IMR-90 (cell line): Measurements from ENCODE around the gene CTCFL. TPM values are rescaled to one million over a fixed set of nuclear protein-coding genes. Genes with fewer than 3 reads are reported as not detected.

ENCODE experiments used
- ATAC-seq: fragments of 200-7000 bp; cut with Tn5 transposase; 2 replicates; pipeline ENCODE4 v1.9.1; 2020; ENCODE audit warnings: low read depth, mild to moderate bottlenecking, moderate library complexity
- Bru-seq: library from RNA; stranded (reverse); fragments of 400-500 nt; gene quantifications from one replicate; lab custom pipeline; 2021; lab: Mats Ljungman, UMichigan
- BruChase-seq, 2 experiments: library from RNA; stranded (reverse); fragments of 400-500 nt; gene quantifications; one replicate each; lab custom pipeline; 2021; lab: Mats Ljungman, UMichigan
- BruUV-seq: library from RNA; stranded (reverse); fragments of 400-500 nt; replicated peaks from 2 replicates; lab custom pipeline; 2021; lab: Mats Ljungman, UMichigan
- CTCF ChIA-PET: fragments of 300-600 bp; formaldehyde crosslinking; extraction: SDS; loops from one replicate; lab custom pipeline; 2021; ENCODE audit warnings: antibody characterized with exemption; lab: Yijun Ruan, JAX
- POLR2A ChIA-PET: fragments of 300-600 bp; sonication (Branson Sonifier 250); formaldehyde crosslinking; loops from one replicate; lab custom pipeline; 2022; ENCODE audit warnings: antibody characterized with exemption; ENCODE audit not compliant: unreplicated experiment; lab: Charles Lee
- DNase-seq: peaks from one replicate; pipeline ENCODE4 v3.0.0; 2013
- H2AFZ ChIP-seq: replicated peaks from 2 replicates; pipeline ENCODE3; 2013; ENCODE audit warnings: low read length, mild to moderate bottlenecking; ENCODE audit not compliant: poor library complexity
- H2AK5ac ChIP-seq: 2 replicates; pipeline ENCODE4 v1.6.1; 2013; ENCODE audit warnings: low read depth, low read length, inconsistent platforms
- H2AK9ac ChIP-seq: replicated peaks from 2 replicates; pipeline ENCODE3; 2013; ENCODE audit warnings: mild to moderate bottlenecking, low read depth, low read length, moderate library complexity; ENCODE audit not compliant: poor library complexity
- H2BK120ac ChIP-seq: 2 replicates; pipeline ENCODE4 v1.6.1; 2013; ENCODE audit warnings: low read depth, low read length, inconsistent platforms
- H2BK15ac ChIP-seq: 3 replicates; pipeline ENCODE4 v1.6.1; 2013; ENCODE audit warnings: low read depth, low read length, inconsistent platforms
- H2BK20ac ChIP-seq: 2 replicates; pipeline ENCODE4 v1.6.1; 2013; ENCODE audit warnings: low read depth, mild to moderate bottlenecking, inconsistent platforms, low read length, moderate library complexity
- H2BK5ac ChIP-seq: 2 replicates; pipeline ENCODE4 v1.6.1; 2013; ENCODE audit warnings: mild to moderate bottlenecking, low read depth, low read length, inconsistent platforms; ENCODE audit not compliant: poor library complexity, severe bottlenecking
- H3K14ac ChIP-seq: replicated peaks from 2 replicates; pipeline ENCODE4 v1.6.1; 2013; ENCODE audit warnings: low read depth, low read length, inconsistent platforms
- H3K18ac ChIP-seq: 2 replicates; pipeline ENCODE4 v1.6.1; 2013; ENCODE audit warnings: low read depth, low read length, control low read depth
- H3K23ac ChIP-seq: 2 replicates; pipeline ENCODE4 v1.6.1; 2013; ENCODE audit warnings: low read depth, low read length, inconsistent platforms
- H3K27ac ChIP-seq: 2 replicates; pipeline ENCODE4 v1.5.1; 2013; ENCODE audit warnings: mild to moderate bottlenecking, control low read depth, low read length; ENCODE audit not compliant: insufficient read depth
- H3K27me3 ChIP-seq: 2 replicates; pipeline ENCODE4 v1.6.1; 2013; ENCODE audit warnings: low read length; ENCODE audit not compliant: control insufficient read depth, insufficient read depth
- H3K36me3 ChIP-seq: 2 replicates; pipeline ENCODE4 v1.6.1; 2013; ENCODE audit warnings: low read length, mixed read lengths; ENCODE audit not compliant: control insufficient read depth, insufficient read depth
- H3K4ac ChIP-seq: 2 replicates; pipeline ENCODE4 v1.6.1; 2013; ENCODE audit warnings: low read depth, low read length, inconsistent platforms
- H3K4me1 ChIP-seq: 2 replicates; pipeline ENCODE4 v1.6.1; 2013; ENCODE audit warnings: low read length, mixed read lengths; ENCODE audit not compliant: control insufficient read depth, insufficient read depth
- H3K4me2 ChIP-seq: 2 replicates; pipeline ENCODE4 v1.6.1; 2013; ENCODE audit warnings: low read depth, mild to moderate bottlenecking, control low read depth, low read length, moderate library complexity
- H3K4me3 ChIP-seq: 2 replicates; pipeline ENCODE4 v1.5.1; 2013; ENCODE audit warnings: low read depth, mild to moderate bottlenecking, control low read depth, low read length, moderate library complexity; ENCODE audit not compliant: insufficient read depth
- H3K56ac ChIP-seq: 2 replicates; pipeline ENCODE4 v1.6.1; 2013; ENCODE audit warnings: low read length, inconsistent platforms; ENCODE audit not compliant: insufficient read depth; ENCODE audit errors: extremely low read depth
- H3K79me1 ChIP-seq, 2 experiments: 2 replicates each; pipeline ENCODE4 v1.6.1; 2013; ENCODE audit warnings: low read length in 2 of 2, inconsistent platforms in 1 of 2, low read depth in 1 of 2
- H3K9ac ChIP-seq: 2 replicates; pipeline ENCODE4 v1.6.1; 2013; ENCODE audit warnings: low read depth, low read length, control low read depth
- H3K9me1 ChIP-seq: 2 replicates; pipeline ENCODE4 v1.6.1; 2013; ENCODE audit warnings: low read length, inconsistent platforms; ENCODE audit not compliant: insufficient read depth
- H3K9me3 ChIP-seq: 2 replicates; pipeline ENCODE4 v1.6.1; 2013; ENCODE audit warnings: low read length; ENCODE audit not compliant: control insufficient read depth, insufficient read depth
- H4K20me1 ChIP-seq: 2 replicates; pipeline ENCODE4 v1.6.1; 2013; ENCODE audit warnings: low read length, inconsistent platforms; ENCODE audit not compliant: insufficient read depth
- H4K5ac ChIP-seq: 2 replicates; pipeline ENCODE4 v1.6.1; 2013; ENCODE audit warnings: mild to moderate bottlenecking, low read depth, low read length, control low read depth
- H4K8ac ChIP-seq, 2 experiments: 2 replicates each; pipeline ENCODE4 v1.6.1; 2013; ENCODE audit warnings: low read depth in 2 of 2, low read length in 2 of 2, control low read depth in 1 of 2, inconsistent platforms in 1 of 2
- H4K91ac ChIP-seq: 2 replicates; pipeline ENCODE4 v1.6.1; 2013; ENCODE audit warnings: low read depth, low read length, inconsistent platforms; ENCODE audit not compliant: insufficient read depth
- BHLHE40 ChIP-seq: fragments of 150-350 bp; IDR thresholded peaks from 2 replicates; pipeline ENCODE4 v1.6.1; 2016; ENCODE audit warnings: mild to moderate bottlenecking, low read depth, low read length
- CEBPB ChIP-seq: IDR thresholded peaks from 2 replicates; pipeline ENCODE4 v1.6.1; 2012; ENCODE audit warnings: low read depth, low read length, improper control_type of control experiment
- CHD1 ChIP-seq: IDR thresholded peaks from 2 replicates; pipeline ENCODE4 v1.6.1; 2012; ENCODE audit warnings: low read depth, low read length, improper control_type of control experiment
- ELK1 ChIP-seq: fragments of 150-350 bp; IDR thresholded peaks from 2 replicates; pipeline ENCODE4 v1.6.1; 2016; ENCODE audit warnings: low read depth, mild to moderate bottlenecking, low read length, moderate library complexity, borderline replicate concordance
- FOS ChIP-seq: fragments of 150-350 bp; IDR thresholded peaks from 2 replicates; pipeline ENCODE4 v1.6.1; 2016; ENCODE audit warnings: low read depth, low read length
- MAFK ChIP-seq: IDR thresholded peaks from 2 replicates; pipeline ENCODE4 v1.6.1; 2012; ENCODE audit warnings: low read depth, low read length, improper control_type of control experiment
- MAZ ChIP-seq: IDR thresholded peaks from 2 replicates; pipeline ENCODE4 v1.6.1; 2012; ENCODE audit warnings: low read depth, mild to moderate bottlenecking, low read length, improper control_type of control experiment, moderate library complexity, borderline replicate concordance
- MXI1 ChIP-seq: IDR thresholded peaks from 2 replicates; pipeline ENCODE4 v1.6.1; 2012; ENCODE audit warnings: low read depth, mild to moderate bottlenecking, low read length, moderate library complexity, borderline replicate concordance
- NFE2L2 ChIP-seq: fragments of 150-350 bp; IDR thresholded peaks from 2 replicates; pipeline ENCODE4 v1.6.1; 2016; ENCODE audit warnings: low read depth, mild to moderate bottlenecking, low read length
- POLR2A ChIP-seq: IDR thresholded peaks from 2 replicates; pipeline ENCODE4 v1.6.1; 2012; ENCODE audit warnings: mild to moderate bottlenecking, low read depth, low read length
- RAD21 ChIP-seq: IDR thresholded peaks from 2 replicates; pipeline ENCODE4 v1.6.1; 2012; ENCODE audit warnings: low read length, improper control_type of control experiment
- RCOR1 ChIP-seq: IDR thresholded peaks from 2 replicates; pipeline ENCODE4 v1.6.1; 2012; ENCODE audit warnings: mild to moderate bottlenecking, low read length, improper control_type of control experiment; ENCODE audit not compliant: insufficient replicate concordance
- RFX5 ChIP-seq: IDR thresholded peaks from 2 replicates; pipeline ENCODE4 v1.8.0; 2012; ENCODE audit warnings: low read depth, mild to moderate bottlenecking, low read length, moderate library complexity
- SMC3 ChIP-seq: fragments of 150-350 bp; IDR thresholded peaks from 2 replicates; pipeline ENCODE4 v1.6.1; 2016; ENCODE audit warnings: low read depth, mild to moderate bottlenecking, antibody characterized with exemption, low read length, moderate library complexity
- USF2 ChIP-seq: fragments of 150-350 bp; IDR thresholded peaks from 2 replicates; pipeline ENCODE4 v1.6.1; 2017; ENCODE audit warnings: mild to moderate bottlenecking, antibody characterized with exemption, low read length, low read depth
- WGBS, 2 experiments: methylation state at CpG; one replicate each; pipeline versions ENCODE4 v1.1.5 to v1.1.7; 2013; ENCODE audit warnings: missing lambda C conversion rate in 2 of 2; ENCODE audit not compliant: insufficient read length in 1 of 2; ENCODE audit errors: extremely low coverage in 2 of 2; 5-methylcytosine and 5-hydroxymethylcytosine counted together
- dilution Hi-C: fragments of 300-500 bp; cut with HindIII; formaldehyde crosslinking; loops from one replicate; pipeline ENCODE4 v1.14.3; 2018; ENCODE audit warnings: low sequenced_read_pairs; ENCODE audit not compliant: unreplicated experiment
- in situ Hi-C: fragments of 300-500 bp; cut with MboI; formaldehyde crosslinking; loops from 3 replicates; pipeline ENCODE4 v1.14.3; 2019; ENCODE audit warnings: low sequenced_read_pairs, inconsistent platforms, mixed read lengths
- intact Hi-C: fragments of 100-400 bp; cut with micrococcal nuclease; formaldehyde crosslinking; loops from 2 replicates; pipeline ENCODE4 v1.10.0; 2022
- long read RNA-seq: library from polyadenylated mRNA; unstranded; transcript quantifications from one replicate; pipeline ENCODE4 v2.0.0, GENCODE V29; 2021; ENCODE audit not compliant: unreplicated experiment
- polyA plus RNA-seq, 3 experiments: library from polyadenylated mRNA; depleted of rRNA; stranded (reverse); fragments of >200 nt; gene quantifications; 2 replicates each; pipeline ENCODE4 v1.2.3, GENCODE V29; 2012; ENCODE audit warnings: low replicate concordance in 1 of 3
- total RNA-seq: library from RNA; depleted of rRNA; stranded (reverse); fragments of >200 nt; gene quantifications from 2 replicates; pipeline ENCODE4 v1.2.3, GENCODE V29; 2012; rRNA removed

Gene CTCFL
- total RNA-seq: not detected in 2 replicates
- polyA plus RNA-seq (2012; rRNA removed): not detected in 2 replicates
- polyA plus RNA-seq (2012; cell fraction: cytosol; rRNA removed): not detected in 2 replicates
- polyA plus RNA-seq (2012; cell fraction: nucleus; rRNA removed; ENCODE audit: low replicate concordance): not detected in 2 replicates
- Bru-seq, nascent RNA: not detected
- BruChase-seq, experiment 1, labeled RNA remaining after a 6-hour chase: not detected
- not detected for BruChase-seq, experiment 2, labeled RNA remaining after a 2-hour chase
- long read RNA-seq: 0 reads

- H3K23ac ChIP-seq: no peak within 1 kb of the TSS
- intact Hi-C loops (no loop called here), in situ Hi-C loops (no loop called here), dilution Hi-C loops (no loop called here)
- H4K91ac ChIP-seq: no peak within 1 kb of the TSS
- H4K20me1 ChIP-seq: no peaks in the 10 kb centered on the region
- H3K27ac ChIP-seq: no peak within 1 kb of the TSS
- no peaks in the 10 kb centered on the region for H3K36me3 ChIP-seq
- ATAC-seq: no peak
- H2BK15ac ChIP-seq: no peak within 1 kb of the TSS
- H2AK5ac ChIP-seq: no peak within 1 kb of the TSS
- BruUV-seq: no TSS peak
- 90% methylated on average over 9 of the region's 43 CpGs; no CpG with 5 or more reads in 1 of the 2 experiments for WGBS, 2 experiments
- no peak within 1 kb of the TSS for H3K18ac ChIP-seq
- no peaks in the 10 kb centered on the region for H3K9me1 ChIP-seq
- H3K4ac ChIP-seq: no peak within 1 kb of the TSS
- H2AK9ac ChIP-seq: no peak within 1 kb of the TSS
- no peak within 1 kb of the TSS for H4K8ac ChIP-seq
- H3K14ac ChIP-seq: no peak within 1 kb of the TSS
- no peaks in the 10 kb centered on the region for H3K4me1 ChIP-seq
- H3K9ac ChIP-seq: no peak within 1 kb of the TSS
- no peak within 1 kb of the TSS for H2BK5ac ChIP-seq
- no peaks in the 10 kb centered on the region for H3K9me3 ChIP-seq
- no peak for DNase-seq
- H3K4me2 ChIP-seq: no peak within 1 kb of the TSS
- peaks cover 8% of the 10 kb centered on the region for H3K27me3 ChIP-seq
- no peak within 1 kb of the TSS for H3K4me3 ChIP-seq
- POLR2A ChIA-PET: no interaction called here
- no peak within 1 kb of the TSS for H4K5ac ChIP-seq
- no peaks in the 10 kb centered on the region for H3K79me1 ChIP-seq
- H2BK20ac ChIP-seq: no peak within 1 kb of the TSS
- no peak within 1 kb of the TSS for H2AFZ ChIP-seq
- H2BK120ac ChIP-seq: no peak within 1 kb of the TSS
- no peak within 1 kb of the TSS for H3K56ac ChIP-seq
- CTCF ChIA-PET: no interaction called here
- TF ChIP-seq USF2: no peak
- no peak for TF ChIP-seq MXI1
- TF ChIP-seq MAZ: no peak
- no peak for TF ChIP-seq RAD21
- TF ChIP-seq ELK1: no peak
- TF ChIP-seq CHD1: no peak
- TF ChIP-seq RFX5: no peak
- no peak for TF ChIP-seq FOS
- no peak for TF ChIP-seq NFE2L2
- no peak for TF ChIP-seq POLR2A
- TF ChIP-seq BHLHE40: no peak
- no peak for TF ChIP-seq RCOR1
- TF ChIP-seq MAFK: no peak
- no peak for TF ChIP-seq SMC3
- TF ChIP-seq CEBPB: no peak
Observed at GRCh38 chr20:57524511-57525176, at the start of gene CTCFL. Gene CTCFL, minus strand, starts transcription at chr20:57525140. Its CDS starts 935 bp downstream, at chr20:57524205.
